GM21390 (cell line): ENCODE results near the gene SLC15A3.
A peak's percentile ranks its signal among the peaks of the same experiment; 100 is the strongest.
"Not testable (repeated sequence)": the region's sequence is repeated elsewhere in the genome, so short reads cannot be mapped to it uniquely, and the experiment has no call there.

Experiments
- ATAC-seq: cut with Tn5 transposase; IDR thresholded peaks from one replicate; pipeline ENCODE4 v1.9.1; 2021; ENCODE audit not compliant: unreplicated experiment

Gene SLC15A3

DNA sequence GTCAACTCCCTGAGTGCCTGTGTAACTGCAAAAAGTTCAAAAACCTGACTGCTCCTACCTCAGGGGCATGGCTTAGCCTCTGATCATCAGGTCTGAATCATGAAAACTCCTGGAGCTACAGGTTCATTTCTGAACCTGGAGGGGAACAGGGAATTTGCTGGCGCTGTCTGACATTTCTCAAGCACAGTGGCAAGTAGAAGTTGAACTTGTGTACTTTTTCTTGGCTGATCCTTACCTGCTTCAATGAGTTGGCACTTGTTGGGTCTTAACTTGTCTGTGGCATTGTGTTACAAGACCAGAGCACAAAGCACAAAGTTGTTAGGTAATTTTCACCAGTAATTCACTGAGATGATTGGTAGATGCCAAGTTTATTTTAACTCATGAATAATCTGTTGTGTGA, 34.7 kb downstream of the SLC15A3 start:
- no peak for ATAC-seq

- ATAC-seq: no peak
These were observed 35.2 kb downstream of the SLC15A3 start for GRCh38 chr11:60916669-60917206.

GRCh38 chr11:60915248-60915914, 36.6 kb downstream of the SLC15A3 start:
- peak; percentile 50 for ATAC-seq

- ATAC-seq: peak; percentile 3
These were observed 37.2 kb downstream of the SLC15A3 start for GRCh38 chr11:60914633-60915247.

GRCh38 chr11:60913793-60914632, 38.0 kb downstream of the SLC15A3 start, which contains the start of gene TMEM109:
Gene TMEM109 (plus strand): TSS chr11:60914158. CDS start chr11:60919694, 5,536 bp downstream.
- ATAC-seq: peak; percentile 37

DNA sequence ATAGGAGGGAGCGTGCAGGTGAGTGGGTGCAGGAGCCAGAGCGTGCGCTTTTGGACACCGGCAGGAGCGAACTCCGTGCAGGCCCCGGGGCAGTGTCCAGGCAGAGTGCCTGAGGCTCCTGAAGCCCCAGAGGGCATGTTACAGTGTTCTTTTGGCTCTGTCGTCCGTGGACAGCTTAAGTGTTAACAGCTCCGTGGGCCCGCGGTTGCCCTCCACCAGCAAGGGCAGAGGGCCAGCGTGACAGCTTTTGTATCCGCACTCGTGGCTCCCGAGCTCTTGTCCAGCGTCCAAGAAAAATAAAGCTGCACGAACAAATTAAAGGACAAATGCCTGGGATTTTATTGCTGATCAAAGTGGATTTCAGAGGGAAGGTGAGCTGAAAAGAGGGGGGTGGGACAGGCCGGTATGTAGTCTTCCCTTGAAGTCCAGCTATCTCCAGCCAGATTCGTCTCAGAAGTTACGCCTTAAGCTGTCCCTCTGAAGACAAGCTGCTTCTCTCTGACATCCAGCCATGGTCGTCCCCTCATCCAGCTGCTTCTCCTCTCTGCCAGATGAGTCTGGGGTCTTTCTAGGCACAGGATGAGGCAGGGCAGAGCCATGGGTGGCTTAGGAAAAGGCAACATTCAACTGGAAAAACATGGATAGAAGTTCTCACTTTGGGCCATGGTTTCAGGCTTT, 39.0 kb downstream of the SLC15A3 start:
- ATAC-seq: no peak

GRCh38 chr11:60912223-60912850, 39.6 kb downstream of the SLC15A3 start:
- ATAC-seq: no peak

- ATAC-seq: no peak
These were observed 41.1 kb downstream of the SLC15A3 start for GRCh38 chr11:60910711-60911380.

DNA sequence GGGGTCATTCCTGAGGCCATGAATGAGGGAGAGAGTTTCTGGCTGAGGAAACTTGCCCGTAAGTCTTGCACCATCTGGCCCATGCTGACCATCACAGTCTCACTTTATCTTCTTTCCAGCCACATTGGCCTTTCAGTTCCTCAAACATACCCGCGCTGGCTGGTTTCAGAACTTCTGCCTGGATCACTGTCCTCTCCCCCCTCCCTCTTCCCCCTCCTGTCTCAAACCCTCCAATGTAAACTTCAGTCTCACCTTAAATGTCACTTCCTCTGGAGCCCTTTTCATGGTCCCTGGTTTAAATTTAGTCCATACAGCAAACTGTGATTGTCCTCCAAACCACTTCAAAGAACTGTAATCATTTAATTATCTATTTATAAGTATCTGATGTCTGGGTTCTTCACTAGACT, 41.7 kb downstream of the SLC15A3 start:
- peak; percentile 37 for ATAC-seq

DNA sequence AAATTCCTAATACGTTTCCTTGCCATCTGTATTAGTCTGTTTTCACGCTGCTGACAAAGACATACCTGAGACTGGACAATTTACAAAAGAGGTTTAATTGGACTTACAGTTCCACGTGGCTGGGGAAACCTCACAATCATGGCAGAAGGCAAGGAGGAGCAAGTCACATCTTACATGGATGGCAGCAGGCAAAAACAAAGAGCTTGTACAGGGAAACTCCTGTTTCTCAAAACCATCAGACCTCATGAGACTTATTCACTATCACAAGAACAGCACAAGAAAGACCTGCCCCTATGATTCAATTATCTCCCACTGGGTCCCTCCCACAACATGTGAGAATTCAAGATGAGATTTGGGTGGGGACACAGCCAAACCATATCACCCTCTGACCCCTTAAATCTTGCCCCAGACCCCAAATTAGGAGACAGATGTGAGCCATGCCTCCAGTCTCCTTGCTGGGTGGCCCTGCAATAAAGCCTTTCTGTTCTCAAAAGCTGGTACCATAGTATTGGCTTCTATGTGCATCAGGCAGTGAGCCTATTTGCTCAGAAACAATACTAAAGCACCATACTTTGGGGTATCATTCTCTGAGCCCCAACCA, 42.2 kb downstream of the SLC15A3 start:
- not testable (repeated sequence) for ATAC-seq

- ATAC-seq: no peak
These were observed 43.2 kb downstream of the SLC15A3 start for GRCh38 chr11:60908803-60909202.

DNA sequence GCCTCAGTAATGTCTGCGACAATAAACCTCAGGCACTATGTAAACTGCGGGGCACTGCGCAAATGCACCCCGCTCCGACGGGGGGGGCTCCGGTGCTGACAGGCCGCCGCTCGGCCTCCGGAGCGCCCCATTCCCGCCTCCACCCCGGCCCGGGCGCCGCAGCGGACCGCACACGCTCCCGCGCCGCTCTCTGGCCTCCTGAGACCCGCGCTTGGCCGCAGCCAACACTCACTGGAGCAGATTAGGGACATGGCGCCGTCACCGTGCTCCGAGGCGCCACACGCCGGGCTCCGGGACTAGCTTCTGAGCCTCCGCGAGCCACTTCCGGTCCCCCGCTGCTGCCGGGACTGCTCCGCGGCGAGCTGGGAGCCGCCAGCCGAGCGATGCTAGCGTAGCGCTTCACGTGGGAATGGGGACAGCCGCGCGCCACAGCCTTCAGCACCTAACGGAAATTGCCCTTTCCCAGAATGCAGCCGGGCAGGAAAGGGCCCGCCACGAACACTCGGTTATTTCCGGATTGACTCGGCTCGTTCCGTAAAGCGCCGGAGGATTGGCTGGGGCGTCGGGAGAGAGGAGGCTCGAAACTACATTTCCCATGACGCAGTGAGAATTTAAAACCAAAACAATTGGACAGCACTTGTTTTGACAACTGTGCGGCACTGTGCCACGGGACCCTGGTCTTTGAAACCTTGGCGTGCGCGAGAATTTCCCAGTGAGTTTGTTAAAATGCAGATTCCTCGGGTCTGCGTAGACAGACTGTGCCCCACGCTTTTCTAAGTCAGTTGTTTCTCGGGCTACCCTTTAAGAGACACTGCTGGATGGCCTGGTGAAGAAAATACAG, 45.6 kb downstream of the SLC15A3 start, which contains the start of gene PRPF19:
Gene PRPF19, minus strand, starts transcription at position 454 of the 841 bp plus-strand sequence. Its CDS starts 203 bp downstream, at position 251.
- peak; percentile 70 for ATAC-seq

DNA sequence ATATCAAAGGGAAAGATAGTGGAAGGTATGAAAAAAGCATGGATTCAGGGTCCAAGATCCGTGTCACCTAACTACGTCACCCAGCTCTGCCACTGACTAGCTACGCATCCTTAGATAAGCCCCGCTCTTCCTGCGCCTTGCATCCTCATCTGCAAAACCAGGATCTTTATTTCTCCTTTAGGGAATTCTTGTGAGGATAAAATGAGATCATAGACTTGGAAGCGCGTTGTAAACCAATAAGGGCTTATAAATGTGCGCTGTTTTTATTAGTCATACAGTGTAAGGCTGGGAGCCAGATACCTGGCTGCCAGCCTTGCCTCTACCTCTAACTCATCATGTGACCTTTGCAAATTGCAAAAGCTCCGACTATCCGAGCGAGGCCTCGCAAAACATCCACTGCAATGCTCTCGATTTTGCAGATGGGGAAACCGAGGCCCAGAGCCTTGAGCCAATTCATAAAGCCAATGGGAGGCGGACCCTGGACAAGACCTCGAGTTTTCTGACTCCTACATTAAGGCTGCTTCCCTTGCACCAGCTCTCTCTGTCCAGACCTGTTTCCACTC, 46.3 kb downstream of the SLC15A3 start:
- ATAC-seq: no peak

DNA sequence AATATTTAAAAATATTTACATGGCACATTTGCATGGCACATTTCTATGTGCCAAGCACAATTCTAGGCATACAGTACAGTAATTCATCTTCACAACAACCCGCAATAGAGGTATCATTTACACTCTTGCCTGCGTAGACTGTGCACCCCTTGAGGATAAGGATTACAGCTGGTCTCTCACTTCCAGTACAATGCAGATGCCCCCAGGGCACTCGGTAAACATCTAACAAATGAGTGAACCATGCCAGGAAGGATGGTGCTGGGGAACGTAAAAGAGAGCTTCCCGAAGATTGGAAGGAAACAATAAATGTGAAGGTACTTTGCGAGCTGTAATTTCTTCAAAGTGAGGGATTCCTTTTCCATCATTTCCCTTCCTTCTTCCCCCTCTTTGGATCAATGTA, 46.9 kb downstream of the SLC15A3 start:
- ATAC-seq: no peak

DNA sequence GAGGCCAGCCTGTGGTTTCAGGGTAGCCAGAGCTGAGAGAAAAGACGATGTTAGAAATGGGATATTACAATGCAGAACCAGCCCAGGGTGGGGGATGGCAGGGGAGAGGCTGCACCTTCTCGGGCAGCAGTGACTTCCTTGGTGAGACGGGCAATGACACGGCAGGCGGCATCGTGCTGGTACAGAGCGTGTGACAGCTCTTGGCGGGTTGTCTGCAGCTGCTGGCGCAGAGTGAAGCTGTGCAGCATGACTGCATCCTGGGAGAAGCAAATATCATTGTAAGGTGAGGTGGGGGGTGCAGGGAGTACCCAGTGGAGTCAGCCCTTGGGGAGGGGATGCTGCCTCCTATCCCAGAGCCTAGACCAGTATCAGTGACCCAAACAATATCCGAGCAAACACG, 49.4 kb downstream of the SLC15A3 start:
- no peak for ATAC-seq

DNA sequence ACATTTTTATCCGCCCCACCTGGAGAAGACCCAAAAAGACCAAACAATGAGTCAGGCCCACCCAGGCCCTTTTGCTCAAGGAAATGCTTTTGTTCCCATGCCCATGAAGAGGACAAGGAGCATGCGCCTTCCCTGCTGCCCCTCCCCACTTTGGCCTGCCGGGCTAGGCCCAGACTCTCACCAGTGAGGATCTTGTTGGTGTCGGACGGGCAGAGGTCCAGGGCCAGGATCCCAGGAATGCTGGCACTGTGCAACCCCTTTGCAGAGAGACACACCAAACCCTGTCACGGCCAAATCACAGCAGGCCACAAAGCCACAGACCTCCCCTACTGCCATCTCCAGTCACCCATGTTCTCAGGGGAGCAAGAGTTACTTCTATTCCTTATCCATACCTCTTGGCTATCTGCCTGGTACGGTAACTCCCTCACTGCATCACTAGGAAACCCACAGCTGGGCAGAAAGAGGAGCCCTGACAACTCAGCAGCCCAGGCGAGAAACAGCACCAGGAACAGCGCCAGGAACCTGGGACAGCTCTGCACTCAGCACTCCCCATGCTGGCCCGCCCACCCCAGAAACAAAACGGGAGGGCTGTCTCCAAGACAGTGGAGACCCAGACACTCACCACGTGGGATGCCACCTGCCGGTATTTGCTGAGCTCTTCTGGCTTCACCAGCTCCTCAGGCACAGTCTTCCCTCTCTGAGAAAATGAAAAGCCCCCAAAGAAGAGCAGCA, 51.1 kb downstream of the SLC15A3 start:
- ATAC-seq: no peak

DNA sequence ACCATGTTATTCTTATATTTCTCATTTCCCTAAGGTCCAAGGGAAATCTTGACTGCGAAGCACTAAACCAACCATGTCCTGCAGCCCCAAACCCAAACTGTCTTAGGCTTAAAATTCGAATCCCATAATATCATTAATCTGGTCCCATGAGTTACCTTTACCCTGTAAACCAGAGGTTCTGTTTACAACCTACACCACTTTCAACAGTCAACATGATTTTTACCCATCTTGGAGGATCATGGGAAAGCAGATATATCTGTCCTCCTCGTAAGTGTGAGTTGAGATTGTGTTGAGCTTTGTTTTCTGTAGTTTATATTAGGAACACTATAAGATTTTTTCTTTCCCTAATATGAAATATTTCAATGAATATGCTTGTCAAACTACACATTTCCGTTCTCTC, 52.0 kb downstream of the SLC15A3 start:
- no peak for ATAC-seq
